HG03108 (cell line): ENCODE results near the gene ENDOV.
"Not testable (repeated sequence)": the region's sequence is repeated elsewhere in the genome, so short reads cannot be mapped to it uniquely, and the experiment has no call there.

Experiments used
- ATAC-seq: cut with Tn5 transposase; IDR thresholded peaks from one replicate; pipeline ENCODE4 v1.9.1; 2021; ENCODE audit warnings: moderate library complexity; ENCODE audit not compliant: unreplicated experiment

ENDOV gene

DNA sequence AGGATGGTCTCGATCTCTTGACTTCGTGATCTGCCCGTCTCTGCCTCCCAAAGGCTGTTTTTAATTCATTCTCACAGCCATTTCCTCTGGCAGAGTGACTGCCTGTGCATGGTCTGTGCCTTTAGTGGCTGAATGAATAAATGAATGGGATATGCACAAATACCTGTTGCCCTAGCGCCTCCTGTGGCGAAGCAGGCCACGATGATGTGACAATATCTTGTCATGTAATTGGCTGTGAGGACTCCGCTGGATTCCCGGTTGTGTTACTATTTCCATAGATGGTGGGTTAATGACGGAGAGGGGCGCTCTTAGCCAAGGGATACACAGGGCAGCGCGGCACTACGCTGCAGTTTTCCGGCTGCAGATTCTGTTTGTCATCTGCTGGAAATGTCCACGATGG, 26.8 kb upstream of the ENDOV start:
- no peak for ATAC-seq

DNA sequence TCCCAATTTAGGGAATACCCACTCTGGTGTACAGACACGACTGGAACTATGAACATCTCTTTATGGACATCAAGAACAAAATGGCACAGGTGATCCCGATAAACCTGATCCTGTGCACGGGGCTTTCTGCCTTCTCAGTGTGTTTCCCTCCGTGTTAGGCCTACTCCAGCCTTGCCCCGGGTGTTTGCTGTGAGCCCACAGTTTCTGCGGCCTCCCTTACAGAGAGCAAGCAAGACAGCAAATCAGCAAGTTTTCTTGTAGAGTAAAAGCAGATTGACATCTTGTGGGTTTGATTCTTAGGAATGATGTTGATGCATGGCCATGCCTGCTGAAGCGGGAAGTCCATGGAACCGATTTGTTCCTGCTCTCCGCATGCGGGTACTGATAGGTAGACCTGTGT, 26.4 kb upstream of the ENDOV start:
- no peak for ATAC-seq

DNA sequence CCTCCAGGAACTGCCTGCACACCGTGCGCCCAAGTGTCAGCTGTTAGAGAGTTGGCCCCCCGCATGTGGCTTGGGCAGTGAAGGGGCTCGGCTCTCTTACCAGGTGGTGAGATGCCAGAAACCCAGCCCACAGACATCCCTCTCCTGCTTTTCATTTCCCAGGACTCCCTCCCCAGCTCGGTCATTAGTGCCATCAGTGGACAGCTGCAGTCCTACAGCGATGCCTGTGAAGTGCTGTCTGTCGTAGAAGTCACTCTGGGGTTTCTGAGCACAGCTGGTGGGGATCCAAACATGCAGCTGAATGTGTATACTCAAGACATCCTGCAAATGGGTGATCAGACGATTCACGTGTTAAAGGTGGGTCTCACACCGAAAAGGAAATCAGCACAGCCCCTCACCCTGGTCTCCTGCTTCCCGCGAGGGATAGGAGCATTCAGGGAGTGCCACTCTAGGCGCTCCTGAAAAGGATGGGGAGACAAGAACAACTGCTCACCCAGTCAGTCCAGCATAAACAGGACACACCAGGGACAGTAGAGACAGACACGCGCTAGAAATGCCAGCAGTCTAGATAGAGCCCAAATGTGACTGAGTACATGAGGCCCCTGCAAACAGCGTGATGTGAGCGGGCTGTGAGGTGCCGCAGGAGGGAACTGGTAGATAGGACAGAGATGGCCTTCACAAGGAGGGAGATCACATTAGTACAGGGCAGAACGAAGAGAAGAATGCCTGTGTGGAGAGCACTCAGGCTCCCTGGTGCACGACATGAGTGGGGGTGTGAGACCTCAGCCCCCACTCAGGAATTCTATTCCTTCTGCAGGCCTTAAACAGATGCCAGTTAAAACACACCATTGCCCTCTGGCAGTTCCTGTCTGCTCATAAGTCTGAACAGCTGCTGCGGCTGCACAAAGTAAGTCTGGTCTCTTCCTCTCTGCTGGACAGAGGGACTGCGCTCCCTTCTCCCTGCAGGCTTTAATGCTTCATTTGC, 25.7 kb upstream of the ENDOV start:
- no peak for ATAC-seq

DNA sequence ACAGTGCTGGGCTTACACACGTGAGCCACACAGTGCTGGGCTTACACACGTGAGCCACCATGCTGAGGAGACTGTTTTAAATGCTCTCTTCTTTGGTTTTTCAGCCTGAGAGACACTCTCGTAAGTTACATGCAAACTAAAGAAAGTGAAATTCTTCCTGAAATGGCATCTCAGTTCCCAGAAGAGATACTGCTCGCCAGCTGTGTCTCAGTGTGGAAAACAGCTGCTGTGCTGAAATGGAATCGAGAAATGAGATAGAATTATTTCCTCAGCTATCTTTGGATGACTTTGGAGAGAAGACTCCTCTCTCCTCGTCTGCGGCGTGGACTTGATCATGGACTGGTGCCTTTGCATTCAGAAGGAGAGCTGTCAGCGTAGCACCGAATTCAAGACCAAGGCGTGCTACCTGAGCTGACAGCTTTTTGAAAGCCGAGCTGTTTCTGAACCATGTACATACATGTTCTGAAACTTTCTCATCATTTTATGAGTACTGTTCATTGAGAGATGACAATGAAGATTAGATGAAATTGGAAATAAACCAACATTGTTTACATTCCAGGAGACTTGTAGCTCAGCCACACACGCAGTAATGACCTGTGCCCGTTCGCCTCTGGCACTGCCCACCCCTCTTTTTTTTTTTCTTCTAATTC, 21.6 kb upstream of the ENDOV start:
- ATAC-seq = no peak

DNA sequence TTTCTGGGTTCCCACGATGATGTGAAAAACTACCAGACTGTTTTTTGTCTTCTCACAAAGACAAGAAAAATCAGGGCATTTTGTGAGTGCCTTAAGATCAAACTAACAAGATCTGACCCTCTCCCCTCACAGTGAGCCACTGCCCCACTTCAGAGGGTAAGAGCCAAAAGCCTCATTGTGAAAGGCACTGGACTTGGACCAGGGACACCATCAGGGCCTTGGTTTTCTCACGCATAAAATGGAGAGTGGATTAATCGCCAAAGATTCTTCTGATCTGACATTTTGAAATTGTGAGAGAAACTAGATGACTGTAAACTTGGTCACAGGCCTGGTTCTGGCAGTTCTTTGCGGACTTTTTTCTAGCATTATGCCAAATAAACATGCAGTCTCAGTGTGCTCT, 21.0 kb upstream of the ENDOV start:
- ATAC-seq = no peak

DNA sequence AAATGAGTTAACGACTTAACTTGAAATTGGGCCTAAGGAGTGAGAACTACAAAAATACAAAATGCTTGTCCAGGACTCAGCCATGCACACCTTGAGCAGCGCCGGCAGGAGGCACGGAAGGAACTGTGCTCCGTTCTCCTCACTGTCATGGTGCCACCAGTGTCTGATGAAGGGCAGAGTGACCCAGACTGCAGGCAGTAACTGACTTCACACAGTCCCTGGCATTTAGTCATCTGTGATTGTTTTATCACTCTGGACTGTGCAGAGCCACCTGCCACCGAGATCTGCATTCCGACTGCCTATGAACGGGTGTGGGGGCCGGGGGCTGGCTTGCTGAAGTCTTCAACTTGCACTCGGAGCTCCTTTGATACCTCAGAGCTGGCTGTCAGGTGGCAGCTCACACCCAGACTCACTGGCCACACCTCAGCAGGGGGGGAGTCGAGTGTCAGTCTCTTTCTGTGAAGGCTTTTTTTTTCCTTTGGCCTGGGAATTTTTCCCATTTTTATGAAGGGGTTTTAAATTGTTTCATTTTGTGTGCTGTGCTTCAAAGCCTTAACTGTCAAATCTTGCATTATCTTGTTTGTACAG, 20.2 kb upstream of the ENDOV start:
- no peak for ATAC-seq

DNA sequence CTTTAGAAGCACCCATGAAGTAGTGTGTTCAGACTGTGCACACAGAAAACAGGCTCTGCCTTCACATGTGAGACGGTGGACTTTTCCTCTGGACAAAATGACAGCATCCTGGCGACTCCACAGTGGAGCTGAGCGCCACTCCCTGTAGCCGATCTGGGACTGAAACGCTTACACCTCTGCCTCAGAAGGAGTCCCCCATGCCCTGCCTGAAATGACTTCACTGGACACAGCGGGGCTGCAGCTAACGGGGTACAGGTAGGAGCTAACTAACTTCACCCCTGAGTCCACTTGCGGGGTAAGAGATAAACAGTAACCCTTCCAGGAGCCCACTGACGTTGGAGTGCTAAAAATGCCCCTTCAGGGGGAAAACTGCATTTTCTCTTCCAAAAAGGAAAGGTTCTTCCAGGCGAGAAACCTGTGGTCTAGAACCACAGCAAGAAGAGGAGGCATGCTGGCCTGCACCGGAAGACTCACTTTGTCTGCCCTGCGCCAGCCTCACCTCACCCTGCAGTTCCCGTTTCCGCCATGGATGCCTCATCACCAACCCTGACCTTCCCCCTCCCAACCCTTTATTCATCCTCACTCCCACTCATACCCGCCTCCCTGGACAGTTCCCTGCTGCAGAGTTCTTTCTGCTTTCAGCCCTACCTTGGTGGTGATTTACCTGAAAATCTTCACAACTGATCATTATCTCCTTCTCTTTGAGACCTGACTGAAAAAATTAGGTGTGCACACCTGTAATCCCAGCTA, 19.4 kb upstream of the ENDOV start:
- no peak for ATAC-seq

DNA sequence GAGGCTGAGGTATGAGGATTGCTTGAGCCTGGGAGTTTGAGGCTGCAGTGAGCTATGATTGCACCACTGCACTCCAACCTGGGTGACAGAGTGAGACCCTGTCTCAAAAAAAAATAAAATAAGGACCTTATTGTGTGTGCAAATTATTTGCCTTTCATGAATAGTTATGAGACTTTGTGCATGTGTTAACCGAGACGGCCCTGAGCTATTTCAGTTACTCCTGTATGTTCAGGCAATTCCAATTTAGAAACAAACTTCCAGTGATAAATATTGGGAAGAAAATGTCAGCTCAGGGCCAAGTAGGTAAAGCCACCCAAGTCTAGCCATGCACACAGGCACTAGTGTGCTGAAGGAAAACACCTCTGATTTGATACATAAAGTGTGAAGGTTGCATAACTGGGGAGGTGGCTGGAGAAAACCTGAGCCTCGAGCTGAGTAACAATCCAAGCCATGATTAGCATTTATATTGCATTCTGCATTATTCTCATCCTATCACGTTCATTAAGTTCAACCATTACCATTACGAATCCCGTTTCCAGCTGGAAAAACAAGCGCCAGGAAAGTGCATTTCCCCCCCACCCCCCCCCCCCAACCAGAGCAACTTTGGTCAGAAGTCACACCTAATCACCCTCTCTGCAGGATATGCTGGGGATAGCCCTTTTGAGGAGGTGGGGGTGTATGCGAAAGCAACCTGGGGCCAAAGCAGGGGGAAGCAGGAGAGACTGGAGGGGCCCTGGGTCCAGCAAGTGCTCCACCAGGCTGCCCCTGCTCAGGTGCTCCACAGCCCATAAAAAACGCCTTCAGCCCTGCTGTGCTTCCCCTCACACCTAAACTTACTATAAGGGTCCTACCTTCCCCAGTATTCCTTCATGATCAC, 18.6 kb upstream of the ENDOV start:
- no peak for ATAC-seq

DNA sequence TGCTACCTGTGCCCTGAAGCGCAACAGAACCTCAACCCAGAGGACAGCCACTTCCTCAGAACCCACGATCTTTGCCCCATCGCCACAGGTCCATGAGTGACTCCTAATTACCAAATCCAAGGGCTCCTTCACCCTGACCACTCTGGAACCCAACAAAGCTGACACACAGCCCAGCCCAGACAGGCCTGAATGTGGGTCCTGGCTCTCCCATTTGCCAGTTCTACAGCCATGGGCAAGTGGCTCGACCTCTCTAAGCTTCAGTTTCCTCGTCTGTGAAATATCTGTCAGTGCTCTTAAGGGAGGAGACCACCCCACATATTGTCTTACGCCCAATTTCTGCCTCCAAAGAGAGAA, 18.0 kb upstream of the ENDOV start:
- no peak for ATAC-seq

DNA sequence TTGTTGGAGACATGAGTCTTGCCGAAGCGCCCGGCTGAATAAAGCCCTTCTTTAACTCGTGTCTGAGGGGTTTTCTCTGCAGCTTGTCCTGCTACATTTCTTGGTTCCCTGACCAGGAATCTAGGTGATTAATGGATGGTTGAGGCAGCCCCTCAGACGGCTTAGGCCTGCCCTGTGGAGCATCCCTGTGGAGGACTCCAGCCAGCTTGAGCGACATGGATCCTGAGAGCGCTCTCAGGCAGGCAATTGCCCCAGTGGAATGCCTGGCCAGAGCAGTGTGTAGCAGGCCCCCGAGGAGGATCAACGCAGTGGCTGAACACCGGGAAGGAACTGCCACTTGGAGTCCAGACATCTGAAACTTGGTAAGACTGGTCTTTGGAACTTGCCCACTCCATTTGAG, 17.3 kb upstream of the ENDOV start:
- no peak for ATAC-seq

DNA sequence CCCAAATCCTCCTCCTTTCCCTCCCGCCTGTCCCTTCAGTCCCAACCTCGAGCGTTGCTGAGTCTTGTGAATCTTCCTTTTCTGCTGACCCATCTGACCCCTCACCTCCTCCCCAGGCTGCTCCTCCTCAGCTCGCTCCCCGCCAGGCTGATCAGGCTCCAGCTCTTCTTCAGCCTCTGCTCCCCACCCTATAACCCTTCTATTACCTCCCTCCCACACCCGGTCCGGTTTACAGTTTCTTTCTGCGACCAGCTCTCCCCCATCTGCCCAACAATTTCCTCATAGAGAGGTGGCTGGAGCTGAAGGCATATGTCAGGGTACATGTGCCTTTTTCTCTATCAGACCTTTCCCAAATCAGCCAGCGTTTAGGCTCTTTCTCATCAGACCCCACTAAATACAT, 13.9 kb upstream of the ENDOV start:
- ATAC-seq = not testable (repeated sequence)

DNA sequence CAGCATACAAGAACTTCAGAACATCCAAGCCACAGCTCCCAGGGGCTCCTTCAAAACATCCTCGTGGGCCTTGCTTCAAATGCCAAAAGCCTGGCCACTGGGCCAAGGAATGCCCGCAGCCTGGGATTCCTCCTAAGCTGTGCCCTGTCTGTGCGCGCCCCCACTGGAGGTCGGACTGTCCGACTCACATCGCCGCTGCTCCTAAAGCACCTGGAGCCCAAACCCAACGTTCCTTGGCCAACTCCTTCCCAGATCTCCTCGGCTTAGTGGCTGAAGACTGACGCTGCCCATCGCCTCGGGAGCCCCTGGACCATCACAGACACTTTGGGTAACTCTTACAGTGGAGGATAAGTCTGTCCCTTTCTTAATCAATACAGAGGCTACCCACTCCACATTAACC, 12.9 kb upstream of the ENDOV start:
- not testable (repeated sequence) for ATAC-seq

DNA sequence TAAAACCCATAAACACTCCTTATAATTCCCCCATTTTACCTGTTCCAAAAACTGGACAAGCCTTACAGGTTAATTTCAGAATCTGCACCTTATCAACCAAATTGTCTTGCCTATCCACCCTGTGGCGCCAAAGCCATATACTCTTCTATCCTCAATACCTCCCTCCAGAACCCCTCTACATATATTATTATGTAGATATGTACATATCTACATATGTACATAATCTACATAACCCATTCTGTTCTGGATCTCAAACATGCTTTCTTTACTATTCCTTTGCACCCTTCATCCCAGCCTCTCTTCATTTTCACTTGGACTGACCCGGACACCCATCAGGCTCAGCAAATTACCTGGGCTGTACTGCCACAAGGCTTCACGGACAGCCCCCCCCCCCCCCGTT, 12.0 kb upstream of the ENDOV start:
- ATAC-seq = no peak

DNA sequence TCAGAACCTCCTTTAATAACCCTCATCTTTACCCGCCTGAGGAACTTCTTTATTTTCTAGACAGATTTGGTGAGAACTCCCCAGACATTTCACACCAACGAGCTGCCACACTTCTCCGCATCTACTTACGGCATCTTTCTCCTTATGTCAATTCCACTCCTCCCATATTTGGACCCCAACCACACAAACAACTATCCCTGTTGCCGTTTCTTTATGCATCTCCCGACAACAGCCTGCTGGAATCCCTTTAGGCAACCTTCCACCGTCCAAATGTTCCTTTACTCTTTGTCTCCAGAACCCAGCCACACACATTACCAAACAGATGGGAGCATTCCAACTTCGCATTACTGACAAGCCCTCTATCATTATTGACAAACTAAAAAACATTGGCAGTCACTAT, 8.8 kb upstream of the ENDOV start:
- no peak for ATAC-seq

DNA sequence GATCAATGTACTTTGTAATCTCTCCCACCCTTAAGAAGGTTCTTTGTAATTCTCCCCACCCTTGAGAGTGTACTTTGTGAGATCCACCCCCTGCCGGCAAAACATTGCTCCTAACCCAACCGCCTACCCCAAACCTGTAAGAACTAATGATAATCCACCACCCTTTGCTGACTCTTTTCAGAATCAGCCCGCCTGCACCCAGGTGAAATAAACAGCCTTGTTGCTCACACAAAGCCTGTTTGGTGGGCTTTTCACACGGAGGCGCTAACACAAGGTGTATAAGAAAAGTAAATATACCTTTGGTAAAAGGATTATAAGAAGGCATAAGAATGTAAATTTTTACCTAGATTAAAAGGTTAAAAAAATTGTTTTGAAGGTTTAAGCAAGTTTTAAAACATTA, 7.0 kb upstream of the ENDOV start:
- ATAC-seq = not testable (repeated sequence)

DNA sequence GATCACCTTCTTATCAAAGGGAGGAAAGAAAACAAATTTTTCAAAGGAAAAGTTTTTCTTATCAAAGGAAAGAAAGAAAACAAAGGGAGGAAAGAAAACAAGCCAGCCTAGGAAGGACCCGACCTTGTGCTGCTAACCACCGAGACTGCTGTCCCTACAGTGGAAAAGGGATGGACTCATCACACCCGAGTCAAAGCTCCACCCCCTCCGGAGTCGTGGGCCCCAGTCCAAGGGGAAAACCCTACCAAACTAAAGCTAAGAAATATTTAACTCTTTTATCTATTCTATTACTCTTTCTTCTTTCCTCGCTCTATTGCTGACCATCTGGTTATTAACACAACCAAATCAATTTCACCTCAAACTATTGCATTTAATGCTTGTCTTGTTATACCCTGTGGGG, 6.1 kb upstream of the ENDOV start:
- no peak for ATAC-seq

DNA sequence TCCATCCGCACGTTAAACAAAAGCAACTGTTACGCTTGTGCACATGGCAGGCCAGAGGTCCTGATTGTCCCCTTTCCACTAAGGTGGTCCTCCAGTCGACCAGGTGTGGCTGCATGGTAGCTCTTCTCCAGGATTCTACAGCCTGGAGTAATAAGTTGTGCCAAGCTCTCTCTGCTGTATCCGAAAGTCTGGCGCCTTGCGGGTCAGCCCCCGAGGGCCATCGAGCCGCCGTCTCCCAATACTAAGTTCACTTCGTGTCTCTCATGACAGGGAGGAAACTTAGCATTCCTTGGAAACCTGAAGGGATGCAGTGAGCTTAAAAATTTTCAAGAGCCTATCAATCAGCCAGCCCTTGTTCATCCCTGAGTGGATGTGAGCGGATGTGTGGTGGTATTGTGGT, 5.3 kb upstream of the ENDOV start:
- no peak for ATAC-seq

DNA sequence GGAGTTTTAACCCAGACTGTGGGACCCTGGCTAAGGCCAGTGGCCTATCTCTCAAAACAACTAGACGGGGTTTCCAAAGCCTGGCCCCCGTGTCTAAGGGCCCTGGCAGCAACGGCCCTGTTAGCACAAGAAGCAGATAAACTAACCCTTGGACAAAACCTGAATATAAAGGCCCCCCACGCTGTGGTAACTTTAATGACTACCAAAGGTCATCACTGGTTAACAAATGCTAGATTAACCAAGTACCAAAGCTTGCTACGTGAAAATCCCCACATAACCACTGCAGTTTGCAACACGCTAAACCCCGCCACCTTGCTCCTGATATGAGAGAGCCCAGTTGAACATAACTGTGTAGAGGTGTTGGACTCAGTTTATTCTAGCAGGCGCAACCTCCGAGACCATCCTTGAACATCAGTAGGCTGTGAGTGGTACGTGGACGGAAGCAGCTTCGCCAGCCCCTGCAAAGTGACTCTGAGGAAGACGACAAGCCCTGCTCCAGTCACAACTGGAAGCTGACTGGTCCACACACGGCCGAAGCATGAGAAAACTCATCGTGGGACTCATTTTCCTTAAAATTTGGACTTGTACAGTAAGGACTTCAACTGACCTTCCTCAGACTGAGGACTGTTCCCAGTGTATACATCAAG, 4.4 kb upstream of the ENDOV start:
- ATAC-seq = not testable (repeated sequence)

DNA sequence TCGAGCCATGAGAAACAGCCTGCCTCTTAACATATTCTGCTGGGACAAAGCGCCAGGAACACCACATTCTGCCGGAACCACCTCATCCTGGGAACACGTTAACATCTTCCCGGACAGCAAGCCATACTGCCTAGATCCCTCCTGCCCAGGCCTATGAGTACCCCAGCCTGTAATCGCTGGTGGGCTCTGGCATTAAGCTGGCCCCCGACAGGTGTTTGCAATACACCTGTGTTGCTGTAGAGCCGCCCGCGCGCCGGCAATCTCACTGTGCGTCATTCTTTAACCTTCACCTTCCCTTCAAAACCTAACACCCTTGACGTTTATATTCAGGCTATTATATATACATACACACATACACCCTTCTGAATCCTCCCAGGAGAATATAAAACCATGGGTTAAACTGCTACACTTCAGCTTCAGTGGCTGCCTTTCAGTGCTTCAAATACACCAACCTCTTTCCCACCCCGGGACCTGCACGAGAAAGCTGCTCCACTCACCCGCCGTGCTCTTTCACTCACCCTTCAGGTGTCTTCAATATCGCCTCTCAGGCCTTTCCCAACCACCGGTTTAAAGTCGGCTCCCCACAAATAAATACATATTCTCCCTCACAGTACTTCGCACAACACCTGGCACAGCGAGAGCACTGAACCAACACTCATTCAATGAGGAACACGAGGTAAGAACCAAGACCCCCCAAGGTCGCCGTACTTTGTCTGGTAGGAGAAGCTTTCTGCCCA, 1.0 kb upstream of the ENDOV start:
- no peak for ATAC-seq
